K562 (cell line): ENCODE data around the gene USP15. TPM values are rescaled to one million over a fixed set of nuclear protein-coding genes. Genes with fewer than 3 reads are reported as not detected.

Experiments used
- ATAC-seq: fragments of 200-7000 bp; cut with Tn5 transposase; 3 replicates; pipeline ENCODE4 v1.9.1; 2020; ENCODE audit warnings: moderate library complexity
- BruUV-seq: library from RNA; stranded (reverse); fragments of 400-500 nt; replicated peaks from 2 replicates; lab custom pipeline; 2021; lab: Mats Ljungman, UMichigan
- CTCF ChIA-PET: fragments of 300-600 bp; formaldehyde crosslinking; extraction: SDS; loops from one replicate; lab custom pipeline; 2021; ENCODE audit warnings: low intra/inter-chr PET ratio; lab: Yijun Ruan, JAX
- POLR2A ChIA-PET: fragments of 300-600, 350-650 bp; sonication (Branson Sonifier 250); formaldehyde crosslinking; extraction: SDS; loops from one replicate; lab custom pipeline; 2021; ENCODE audit warnings: antibody characterized with exemption, inconsistent platforms; lab: Yijun Ruan, JAX
- DNase-seq, 4 experiments: peaks; one replicate each; pipeline versions ENCODE4 v3.0.0 to v3.0.0-alpha.2; 2011 to 2018; ENCODE audit warnings: low spot score in 3 of 4, mixed read lengths in 3 of 4; ENCODE audit errors: extremely low read depth in 1 of 4
- FAIRE-seq: peaks from 2 replicates; lab custom pipeline; 2011; peaks lifted over from hg19 to GRCh38; lab: Jason Lieb, UNC
- H2AFZ ChIP-seq: 2 replicates; pipeline ENCODE4 v1.6.0; 2011; ENCODE audit warnings: low read depth, low read length, control low read depth, inconsistent platforms
- H3K27ac ChIP-seq: fragments of 200-600 bp; 3 replicates; pipeline ENCODE4 v1.8.0; 2011; ENCODE audit warnings: low read depth, mild to moderate bottlenecking, control low read depth, inconsistent platforms, low read length, moderate library complexity, mixed read lengths; ENCODE audit errors: extremely low read depth
- H3K27me3 ChIP-seq, 2 experiments: fragments of 300-600 bp in 1 of 2; 2 replicates in 1 of 2; 3 replicates in 1 of 2; pipeline versions ENCODE4 v1.6.0 to v1.8.0; 2011; ENCODE audit warnings: inconsistent platforms in 2 of 2, low read length in 2 of 2, mild to moderate bottlenecking in 1 of 2, mixed read lengths in 1 of 2, moderate library complexity in 1 of 2; ENCODE audit not compliant: control insufficient read depth in 2 of 2, insufficient read depth in 2 of 2
- H3K36me3 ChIP-seq: fragments of 300-600 bp; 3 replicates; pipeline ENCODE4 v1.8.0; 2011; ENCODE audit warnings: mild to moderate bottlenecking, low read length, inconsistent platforms; ENCODE audit not compliant: control insufficient read depth, insufficient read depth
- H3K4me1 ChIP-seq, 2 experiments: fragments of 200-600 bp in 1 of 2; replicated peaks in 1 of 2; 2 replicates in 1 of 2; 3 replicates in 1 of 2; pipeline versions ENCODE4 v1.5.1 to v1.8.0; 2011; ENCODE audit warnings: inconsistent platforms in 2 of 2, low read length in 2 of 2, mild to moderate bottlenecking in 1 of 2, mixed read lengths in 1 of 2, moderate library complexity in 1 of 2; ENCODE audit not compliant: control insufficient read depth in 2 of 2, insufficient read depth in 2 of 2
- H3K4me2 ChIP-seq: 2 replicates; pipeline ENCODE4 v1.6.1; 2011; ENCODE audit warnings: low read length, control low read depth, inconsistent platforms, mixed read lengths; ENCODE audit not compliant: insufficient read depth
- H3K4me3 ChIP-seq: fragments of 200-600 bp; sonication (generic), shearing (Covaris generic); 2 replicates; pipeline ENCODE4 v1.5.1; 2016; ENCODE audit warnings: control low read depth, inconsistent platforms
- H3K79me2 ChIP-seq: fragments of 200-600 bp; 3 replicates; pipeline ENCODE4 v1.8.0; 2011; ENCODE audit warnings: low read length, inconsistent platforms; ENCODE audit not compliant: control insufficient read depth, insufficient read depth
- H3K9ac ChIP-seq, 2 experiments: 2 replicates each; pipeline versions ENCODE4 v1.6.0 to v1.6.1; 2011; ENCODE audit warnings: low read depth in 2 of 2, low read length in 2 of 2, control low read depth in 1 of 2, inconsistent platforms in 1 of 2, mild to moderate bottlenecking in 1 of 2, mixed read lengths in 1 of 2; ENCODE audit not compliant: insufficient read depth in 1 of 2
- H3K9me1 ChIP-seq: one replicate; pipeline ENCODE4 v1.6.0; 2011; ENCODE audit warnings: inconsistent platforms, mild to moderate bottlenecking, low read length, moderate library complexity; ENCODE audit not compliant: control insufficient read depth, insufficient read depth
- H3K9me3 ChIP-seq: replicated peaks from 2 replicates; pipeline ENCODE4 v1.5.1; 2011; ENCODE audit warnings: low read depth, low read length, inconsistent platforms; ENCODE audit not compliant: control insufficient read depth, insufficient read depth
- H4K20me1 ChIP-seq: replicated peaks from 2 replicates; pipeline ENCODE4 v1.6.1; 2011; ENCODE audit warnings: low read length, inconsistent platforms, mixed read lengths; ENCODE audit not compliant: control insufficient read depth, insufficient read depth
- ARID1B ChIP-seq: fragments of 450-650 bp; IDR thresholded peaks from 2 replicates; pipeline ENCODE4 v1.6.1; 2016; ENCODE audit warnings: antibody characterized with exemption, mild to moderate bottlenecking, inconsistent platforms
- CBX3 ChIP-seq, 2 experiments: IDR thresholded peaks; 1 replicate in 1 of 2; 2 replicates in 1 of 2; pipeline ENCODE4 v1.6.1; 2012; ENCODE audit warnings: inconsistent platforms in 2 of 2, low read length in 2 of 2, borderline replicate concordance in 1 of 2, control low read depth in 1 of 2
- CHAMP1 ChIP-seq: fragments of 450-650 bp; IDR thresholded peaks from 2 replicates; pipeline ENCODE4 v1.6.1; 2016; ENCODE audit warnings: mild to moderate bottlenecking
- TRIM24 ChIP-seq, 2 experiments: fragments of 450-650 bp; IDR thresholded peaks; 2 replicates each; pipeline ENCODE4 v1.6.1; 2016
- TRIM28 ChIP-seq: fragments of 450-650 bp; IDR thresholded peaks from 2 replicates; pipeline ENCODE4 v1.6.1; 2017
- ZNF197 ChIP-seq: fragments of 200-800 bp; sonication (Bioruptor generic); IDR thresholded peaks from 2 replicates; pipeline ENCODE4 v1.6.1; 2016; ENCODE audit warnings: low read depth, missing genetic modification characterization, missing compliant biosample characterization
- WGBS: fragments of 100-300 bp; shearing (Covaris generic); methylation state at CpG from one replicate; pipeline ENCODE4 v1.1.6; 2016; ENCODE audit warnings: low coverage, mixed read lengths; ENCODE audit not compliant: insufficient coverage; ENCODE audit errors: missing lambda C conversion rate; 5-methylcytosine and 5-hydroxymethylcytosine counted together
- in situ Hi-C: fragments of 300-500 bp; cut with MboI; formaldehyde crosslinking; loops from 4 replicates; pipeline ENCODE4 v1.15.0; 2018; ENCODE audit warnings: inconsistent platforms, mixed read lengths
- intact Hi-C: fragments of 100-400 bp; cut with micrococcal nuclease; formaldehyde crosslinking; loops from 2 replicates; pipeline ENCODE4 v1.14.2; 2022
- polyA plus RNA-seq, 8 experiments: library from polyadenylated mRNA; depleted of rRNA in 4 of 8; stranded (reverse) in 5 of 8; unstranded in 3 of 8; fragments of >200 nt; fragmentation: Nextera tagmentation in 2 of 8; fragmentation: Illumina TruSeq in 1 of 8; extraction: Ambion mirVana in 2 of 8; extraction: Trizol in 1 of 8; gene quantifications; 2 replicates each; pipeline versions ENCODE4 v1.2.1 to v1.2.3, GENCODE V29; 2011 to 2014; ENCODE audit warnings: inconsistent platforms in 1 of 8, missing spikeins in 1 of 8
- total RNA-seq, 7 experiments: library from RNA; depleted of rRNA in 6 of 7; stranded (reverse); fragments of >200 nt in 6 of 7; fragmentation: Illumina TruSeq in 2 of 7; extraction: Trizol in 2 of 7; gene quantifications; 2 replicates each; pipeline versions ENCODE4 v1.2.1 to v1.2.3, GENCODE V29; 2011 to 2021; ENCODE audit warnings: low replicate concordance in 1 of 7
- TF ChIP-seq, protein P1 (sequence below), 2 experiments: fragments of 450-650 bp; IDR thresholded peaks; 2 replicates each; pipeline ENCODE4 v1.6.1; 2018; ENCODE audit warnings: mild to moderate bottlenecking in 2 of 2, low read depth in 1 of 2; ENCODE audit not compliant: partially characterized antibody in 2 of 2
- TF ChIP-seq, protein P2 (sequence below): IDR thresholded peaks from 2 replicates; pipeline ENCODE4 v1.6.1; 2016; ENCODE audit warnings: missing genetic modification characterization, missing compliant biosample characterization

Gene USP15
- total and polyA plus RNA-seq, 9 of the 15 experiments (the other 6 are each of a cell fraction or from before 2014, with no cell fraction given) = 140 to 272 (median 182) TPM

DNA sequence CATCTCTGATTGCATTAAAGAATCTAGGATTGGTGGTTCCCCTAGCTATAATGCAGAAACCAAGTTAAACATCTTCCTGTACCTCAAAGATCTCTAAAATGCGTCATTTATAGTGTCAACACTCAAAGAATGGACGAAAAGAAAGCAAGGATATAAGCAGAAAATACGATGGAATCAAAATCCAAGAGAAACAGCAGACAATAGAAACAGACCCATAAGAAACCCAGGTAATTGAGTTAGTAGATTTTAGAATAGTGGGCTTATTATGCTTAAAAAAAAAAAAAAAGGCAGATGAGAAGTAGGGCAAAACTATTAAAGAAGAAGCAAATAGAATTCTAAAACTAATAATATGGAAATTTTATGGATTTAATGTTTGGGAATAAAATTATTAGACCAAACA lies 44.4 kb downstream of the USP15 start:
- no peak for ATAC-seq
- no peak for DNase-seq
- Histone ChIP-seq H3K79me2 (peaks cover 100% of the 10 kb centered on the region), H3K36me3 (peaks cover 99% of the 10 kb centered on the region), H3K9ac (no peak overlapping the region)
- TF ChIP-seq ZNF197 (CRISPR knock-in tag) = no peak
- TF ChIP-seq CBX3 (IDR thresholded peaks at IDR 0.05; ENCODE audit: borderline replicate concordance in 1 of 2, low read length in 2 of 2) = peak in 1 of 2 experiments; percentile 66; a peak in 1 of 3 replicates
- TF ChIP-seq, protein P1, sequence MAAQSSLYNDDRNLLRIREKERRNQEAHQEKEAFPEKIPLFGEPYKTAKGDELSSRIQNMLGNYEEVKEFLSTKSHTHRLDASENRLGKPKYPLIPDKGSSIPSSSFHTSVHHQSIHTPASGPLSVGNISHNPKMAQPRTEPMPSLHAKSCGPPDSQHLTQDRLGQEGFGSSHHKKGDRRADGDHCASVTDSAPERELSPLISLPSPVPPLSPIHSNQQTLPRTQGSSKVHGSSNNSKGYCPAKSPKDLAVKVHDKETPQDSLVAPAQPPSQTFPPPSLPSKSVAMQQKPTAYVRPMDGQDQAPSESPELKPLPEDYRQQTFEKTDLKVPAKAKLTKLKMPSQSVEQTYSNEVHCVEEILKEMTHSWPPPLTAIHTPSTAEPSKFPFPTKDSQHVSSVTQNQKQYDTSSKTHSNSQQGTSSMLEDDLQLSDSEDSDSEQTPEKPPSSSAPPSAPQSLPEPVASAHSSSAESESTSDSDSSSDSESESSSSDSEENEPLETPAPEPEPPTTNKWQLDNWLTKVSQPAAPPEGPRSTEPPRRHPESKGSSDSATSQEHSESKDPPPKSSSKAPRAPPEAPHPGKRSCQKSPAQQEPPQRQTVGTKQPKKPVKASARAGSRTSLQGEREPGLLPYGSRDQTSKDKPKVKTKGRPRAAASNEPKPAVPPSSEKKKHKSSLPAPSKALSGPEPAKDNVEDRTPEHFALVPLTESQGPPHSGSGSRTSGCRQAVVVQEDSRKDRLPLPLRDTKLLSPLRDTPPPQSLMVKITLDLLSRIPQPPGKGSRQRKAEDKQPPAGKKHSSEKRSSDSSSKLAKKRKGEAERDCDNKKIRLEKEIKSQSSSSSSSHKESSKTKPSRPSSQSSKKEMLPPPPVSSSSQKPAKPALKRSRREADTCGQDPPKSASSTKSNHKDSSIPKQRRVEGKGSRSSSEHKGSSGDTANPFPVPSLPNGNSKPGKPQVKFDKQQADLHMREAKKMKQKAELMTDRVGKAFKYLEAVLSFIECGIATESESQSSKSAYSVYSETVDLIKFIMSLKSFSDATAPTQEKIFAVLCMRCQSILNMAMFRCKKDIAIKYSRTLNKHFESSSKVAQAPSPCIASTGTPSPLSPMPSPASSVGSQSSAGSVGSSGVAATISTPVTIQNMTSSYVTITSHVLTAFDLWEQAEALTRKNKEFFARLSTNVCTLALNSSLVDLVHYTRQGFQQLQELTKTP (IDR thresholded peaks at IDR 0.05; ENCODE audit: low read depth in 1 of 2, partially characterized antibody in 2 of 2) = peak in 1 of 2 experiments; percentile 61
- TF ChIP-seq TRIM24 (IDR thresholded peaks at IDR 0.05) = peak; percentile 15 to 34; a peak in 1 of 4 replicates
- TF ChIP-seq CHAMP1 = 0 out of 2 replicates have a peak, but pooled peaks have one; percentile 18
- TF ChIP-seq, protein P2, sequence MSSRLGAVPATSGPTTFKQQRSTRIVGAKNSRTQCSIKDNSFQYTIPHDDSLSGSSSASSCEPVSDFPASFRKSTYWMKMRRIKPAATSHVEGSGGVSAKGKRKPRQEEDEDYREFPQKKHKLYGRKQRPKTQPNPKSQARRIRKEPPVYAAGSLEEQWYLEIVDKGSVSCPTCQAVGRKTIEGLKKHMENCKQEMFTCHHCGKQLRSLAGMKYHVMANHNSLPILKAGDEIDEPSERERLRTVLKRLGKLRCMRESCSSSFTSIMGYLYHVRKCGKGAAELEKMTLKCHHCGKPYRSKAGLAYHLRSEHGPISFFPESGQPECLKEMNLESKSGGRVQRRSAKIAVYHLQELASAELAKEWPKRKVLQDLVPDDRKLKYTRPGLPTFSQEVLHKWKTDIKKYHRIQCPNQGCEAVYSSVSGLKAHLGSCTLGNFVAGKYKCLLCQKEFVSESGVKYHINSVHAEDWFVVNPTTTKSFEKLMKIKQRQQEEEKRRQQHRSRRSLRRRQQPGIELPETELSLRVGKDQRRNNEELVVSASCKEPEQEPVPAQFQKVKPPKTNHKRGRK (tag) = 0 out of 2 replicates have a peak, but pooled peaks have one; percentile 29
- no peak for TF ChIP-seq ARID1B
- TF ChIP-seq TRIM28 = peak; percentile 57; the same call in 1 of the 2 replicates
- TF ChIP-seq, all 486 proteins: peak for 6
- POLR2A ChIA-PET = no interaction called here
- no peak overlapping the region for H3K27ac ChIP-seq
- no peaks in the 10 kb centered on the region for H4K20me1 ChIP-seq
- peaks cover 3 to 16% of the 10 kb centered on the region in 2 experiments; a peak in 3 of 5 replicates for H3K4me1 ChIP-seq
- BruUV-seq = no TSS peak
- H3K27me3 ChIP-seq = no peaks in the 10 kb centered on the region
- H2AFZ ChIP-seq = no peak overlapping the region
- CTCF ChIA-PET = no interaction called here
- in situ Hi-C loops = no loop called here
- H3K9me3 ChIP-seq = peaks cover 13% of the 10 kb centered on the region; the same call in 1 of the 2 replicates
- no peak for FAIRE-seq
- 92% methylated on average over 3 of the region's 3 CpGs for WGBS
- no peak overlapping the region for H3K4me3 ChIP-seq
- H3K4me2 ChIP-seq = no peak overlapping the region
- H3K9me1 ChIP-seq = no peaks in the 10 kb centered on the region
- intact Hi-C loops = no loop called here
